Endothelial cell (in vitro differentiated cells): Measurements from ENCODE around the gene SWAP70. TPM values are rescaled to one million over a fixed set of nuclear protein-coding genes. Genes with fewer than 3 reads are reported as not detected.

Source experiments
- DNase-seq: peaks from one replicate; pipeline ENCODE4 v3.0.0; 2021; ENCODE audit warnings: low spot score
- H3K27ac Mint-ChIP-seq: one replicate; pipeline ENCODE4 v1.8.0; 2021; ENCODE audit warnings: mixed read lengths, inconsistent platforms; ENCODE audit not compliant: unreplicated experiment
- H3K27me3 Mint-ChIP-seq: one replicate; pipeline ENCODE4 v1.8.0; 2021; ENCODE audit warnings: mild to moderate bottlenecking, moderate library complexity, mixed read lengths, inconsistent platforms; ENCODE audit not compliant: unreplicated experiment
- H3K36me3 Mint-ChIP-seq: one replicate; pipeline ENCODE4 v1.8.0; 2021; ENCODE audit warnings: mild to moderate bottlenecking, low read depth, mixed read lengths, inconsistent platforms; ENCODE audit not compliant: unreplicated experiment
- H3K4me1 Mint-ChIP-seq: one replicate; pipeline ENCODE4 v1.8.0; 2021; ENCODE audit warnings: mild to moderate bottlenecking, mixed read lengths, inconsistent platforms; ENCODE audit not compliant: unreplicated experiment
- H3K4me3 Mint-ChIP-seq: one replicate; pipeline ENCODE4 v1.8.0; 2021; ENCODE audit warnings: mild to moderate bottlenecking, mixed read lengths, inconsistent platforms; ENCODE audit not compliant: unreplicated experiment
- H3K9me3 Mint-ChIP-seq: one replicate; pipeline ENCODE4 v1.8.0; 2021; ENCODE audit warnings: mixed read lengths, inconsistent platforms; ENCODE audit not compliant: unreplicated experiment
- CTCF ChIP-seq: fragments of 200-600 bp; sonication (generic); IDR thresholded peaks from one replicate; pipeline ENCODE4 v1.5.0; 2021; ENCODE audit warnings: antibody characterized with exemption; ENCODE audit not compliant: unreplicated experiment
- total RNA-seq: library from RNA; stranded (reverse); fragmentation: NEBNext Ultra II Directional; extraction: Animal tissue kit (Norgen Biotek cat#: 25700); gene quantifications from one replicate; pipeline ENCODE4 v1.2.1, GENCODE V29; 2021; ENCODE audit not compliant: unreplicated experiment

SWAP70 gene
- total RNA-seq, 1 donor from 2014 or later, result 36.0 TPM

- DNase-seq, result no peak
- peaks cover 14% of the 10 kb centered on the region for H3K36me3 Mint-ChIP-seq
- no peaks in the 10 kb centered on the region for H3K9me3 Mint-ChIP-seq
- peaks cover 14% of the 10 kb centered on the region for H3K4me1 Mint-ChIP-seq
- no peak overlapping the region for H3K27ac Mint-ChIP-seq
- TF ChIP-seq CTCF, result no peak
- H3K27me3 Mint-ChIP-seq, result peaks cover 3% of the 10 kb centered on the region
- no peak overlapping the region for H3K4me3 Mint-ChIP-seq
These were observed 33.9 kb downstream of the SWAP70 start for GRCh38 chr11:9697766-9698165.

GRCh38 chr11:9700105-9700801 lies 36.4 kb downstream of the SWAP70 start:
- no peak for TF ChIP-seq CTCF
- DNase-seq, result no peak
- Mint-ChIP-seq H3K4me3 (no peak overlapping the region), H3K27ac (no peak overlapping the region), H3K36me3 (peaks cover 7% of the 10 kb centered on the region), H3K4me1 (peaks cover 18% of the 10 kb centered on the region), H3K27me3 (peaks cover 3% of the 10 kb centered on the region), H3K9me3 (no peaks in the 10 kb centered on the region)

- TF ChIP-seq CTCF, result no peak
- Mint-ChIP-seq H3K4me1 (peaks cover 18% of the 10 kb centered on the region), H3K36me3 (peaks cover 4% of the 10 kb centered on the region), H3K27me3 (peaks cover 3% of the 10 kb centered on the region), H3K27ac (no peak overlapping the region), H3K9me3 (no peaks in the 10 kb centered on the region), H3K4me3 (no peak overlapping the region)
- no peak for DNase-seq
These were observed 37.9 kb downstream of the SWAP70 start for GRCh38 chr11:9701799-9702198.

GRCh38 chr11:9703280-9703679 lies 39.4 kb downstream of the SWAP70 start:
- peaks cover 3% of the 10 kb centered on the region for H3K27me3 Mint-ChIP-seq
- H3K36me3 Mint-ChIP-seq, result peaks cover 4% of the 10 kb centered on the region
- H3K27ac Mint-ChIP-seq, result peak overlapping the region; percentile 85
- no peak overlapping the region for H3K4me3 Mint-ChIP-seq
- no peak for DNase-seq
- H3K9me3 Mint-ChIP-seq, result no peaks in the 10 kb centered on the region
- TF ChIP-seq CTCF, result no peak
- peaks cover 21% of the 10 kb centered on the region for H3K4me1 Mint-ChIP-seq

- peaks cover 25% of the 10 kb centered on the region for H3K4me1 Mint-ChIP-seq
- no peak for TF ChIP-seq CTCF
- no peak overlapping the region for H3K27ac Mint-ChIP-seq
- peaks cover 4% of the 10 kb centered on the region for H3K36me3 Mint-ChIP-seq
- DNase-seq, result no peak
- H3K27me3 Mint-ChIP-seq, result peaks cover 3% of the 10 kb centered on the region
- no peaks in the 10 kb centered on the region for H3K9me3 Mint-ChIP-seq
- no peak overlapping the region for H3K4me3 Mint-ChIP-seq
These were observed 40.2 kb downstream of the SWAP70 start for GRCh38 chr11:9704037-9704436.
